ENCODE results near the gene NPNT. TPM values are rescaled to one million over a fixed set of nuclear protein-coding genes. Genes with fewer than 3 reads are reported as not detected.
A peak's percentile ranks its signal among the peaks of the same experiment; 100 is the strongest.

NPNT gene
- total RNA-seq, 1 donor from 2014 or later = 0.14 TPM

GRCh38 chr4:105895583-105896460 is 551 bp downstream of the NPNT start:
- H3K4me1 Mint-ChIP-seq (ENCODE audit: low read depth) = peaks cover 10% of the 10 kb centered on the region
- peak overlapping the region; percentile 62 for H3K27ac Mint-ChIP-seq
- H3K27me3 Mint-ChIP-seq (ENCODE audit: low read depth) = peaks cover 82% of the 10 kb centered on the region
- H3K36me3 Mint-ChIP-seq (ENCODE audit: low read depth) = no peaks in the 10 kb centered on the region
- H3K9me3 Mint-ChIP-seq = no peaks in the 10 kb centered on the region
- no peak for DNase-seq (ENCODE audit: low spot score)
- H3K4me3 Mint-ChIP-seq (ENCODE audit: low read depth) = peak overlapping the region; percentile 77
- intact Hi-C loops (cut with micrococcal nuclease) = loop anchor here (10.0 kb wide), 1 partner anchor 191 kb away; the partner anchor contains the start of genes GSTCD and INTS12

DNA sequence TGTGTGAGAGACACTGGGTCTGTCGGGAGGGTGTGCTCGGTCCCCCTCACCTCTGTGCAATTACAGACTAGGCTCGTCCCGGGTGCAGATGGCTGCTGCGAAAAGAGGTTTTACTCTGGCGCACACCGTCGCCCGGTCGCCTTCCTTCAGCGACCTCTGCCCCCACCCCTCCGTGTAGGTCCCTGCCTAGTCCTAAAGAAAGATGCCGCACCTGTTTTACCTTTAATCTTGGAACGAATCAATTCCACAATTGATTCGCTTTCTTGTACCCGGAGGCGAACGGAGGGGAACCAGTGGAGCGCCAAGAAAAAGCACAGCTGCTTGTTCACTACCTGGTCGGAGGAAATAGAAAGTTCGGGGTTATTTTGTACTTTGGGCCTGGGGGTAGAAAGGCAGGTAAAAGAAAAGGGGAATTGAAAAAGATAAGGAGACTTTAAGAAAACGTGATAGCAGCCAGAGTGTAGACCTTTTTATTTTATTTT is 1.2 kb downstream of the NPNT start:
- H3K4me1 Mint-ChIP-seq (ENCODE audit: low read depth) = peaks cover 10% of the 10 kb centered on the region
- no peak overlapping the region for H3K27ac Mint-ChIP-seq
- H3K36me3 Mint-ChIP-seq (ENCODE audit: low read depth) = no peaks in the 10 kb centered on the region
- H3K9me3 Mint-ChIP-seq = no peaks in the 10 kb centered on the region
- H3K27me3 Mint-ChIP-seq (ENCODE audit: low read depth) = peaks cover 81% of the 10 kb centered on the region
- intact Hi-C loops (cut with micrococcal nuclease) = loop anchor here (10.0 kb wide), 1 partner anchor 192 kb away; the partner anchor contains the start of genes GSTCD and INTS12
- DNase-seq (ENCODE audit: low spot score) = no peak
- peak overlapping the region; percentile 77 for H3K4me3 Mint-ChIP-seq (ENCODE audit: low read depth)

GRCh38 chr4:105896984-105897775 is 1.9 kb downstream of the NPNT start:
- Mint-ChIP-seq H3K4me3 (ENCODE audit: low read depth) (no peak overlapping the region), H3K4me1 (ENCODE audit: low read depth) (peaks cover 10% of the 10 kb centered on the region), H3K36me3 (ENCODE audit: low read depth) (no peaks in the 10 kb centered on the region), H3K27me3 (ENCODE audit: low read depth) (peaks cover 81% of the 10 kb centered on the region), H3K9me3 (no peaks in the 10 kb centered on the region), H3K27ac (no peak overlapping the region)
- no peak for DNase-seq (ENCODE audit: low spot score)
- intact Hi-C loops (cut with micrococcal nuclease) = loop anchor here (10.0 kb wide), 1 partner anchor 192 kb away; the partner anchor contains the start of genes GSTCD and INTS12

DNA sequence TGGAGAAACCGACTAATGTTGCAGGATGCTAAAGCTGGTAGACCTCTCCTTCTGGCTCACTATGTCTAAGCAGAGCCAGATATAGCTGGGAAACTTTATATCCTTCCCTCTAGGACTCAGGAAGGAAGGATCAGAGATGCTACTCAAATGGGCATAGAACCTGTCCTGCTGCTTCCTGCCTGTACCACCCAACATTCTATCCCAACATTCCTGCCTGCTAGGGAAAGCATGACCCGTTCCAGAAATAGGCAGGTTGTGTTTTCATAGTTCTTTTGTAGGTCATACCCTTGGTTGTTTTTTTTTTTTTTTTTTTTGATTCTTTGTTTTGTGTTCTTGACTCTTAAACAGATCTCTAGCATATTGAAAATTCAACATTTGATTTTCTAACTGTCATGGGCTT is 5.3 kb downstream of the NPNT start:
- H3K36me3 Mint-ChIP-seq (ENCODE audit: low read depth) = no peaks in the 10 kb centered on the region
- H3K4me1 Mint-ChIP-seq (ENCODE audit: low read depth) = peaks cover 6% of the 10 kb centered on the region
- intact Hi-C loops (cut with micrococcal nuclease) = no loop called here
- H3K27ac Mint-ChIP-seq = no peak overlapping the region
- no peak overlapping the region for H3K4me3 Mint-ChIP-seq (ENCODE audit: low read depth)
- H3K9me3 Mint-ChIP-seq = no peaks in the 10 kb centered on the region
- no peak for DNase-seq (ENCODE audit: low spot score)
- H3K27me3 Mint-ChIP-seq (ENCODE audit: low read depth) = peaks cover 63% of the 10 kb centered on the region

GRCh38 chr4:105902550-105903262 is 7.4 kb downstream of the NPNT start:
- Mint-ChIP-seq H3K9me3 (no peaks in the 10 kb centered on the region), H3K4me1 (ENCODE audit: low read depth) (no peaks in the 10 kb centered on the region), H3K27ac (no peak overlapping the region), H3K4me3 (ENCODE audit: low read depth) (no peak overlapping the region), H3K36me3 (ENCODE audit: low read depth) (no peaks in the 10 kb centered on the region), H3K27me3 (ENCODE audit: low read depth) (peaks cover 44% of the 10 kb centered on the region)
- intact Hi-C loops (cut with micrococcal nuclease) = no loop called here
- no peak for DNase-seq (ENCODE audit: low spot score)

GRCh38 chr4:105909787-105910281 is 14.6 kb downstream of the NPNT start:
- Mint-ChIP-seq H3K4me3 (ENCODE audit: low read depth) (no peak overlapping the region), H3K36me3 (ENCODE audit: low read depth) (no peaks in the 10 kb centered on the region), H3K27ac (no peak overlapping the region), H3K4me1 (ENCODE audit: low read depth) (no peaks in the 10 kb centered on the region), H3K27me3 (ENCODE audit: low read depth) (peaks cover 1% of the 10 kb centered on the region), H3K9me3 (no peaks in the 10 kb centered on the region)
- DNase-seq (ENCODE audit: low spot score) = no peak
- intact Hi-C loops (cut with micrococcal nuclease) = no loop called here

GRCh38 chr4:105911426-105911825 is 16.2 kb downstream of the NPNT start:
- Mint-ChIP-seq H3K9me3 (no peaks in the 10 kb centered on the region), H3K27ac (no peak overlapping the region), H3K4me3 (ENCODE audit: low read depth) (no peak overlapping the region), H3K4me1 (ENCODE audit: low read depth) (no peaks in the 10 kb centered on the region), H3K36me3 (ENCODE audit: low read depth) (no peaks in the 10 kb centered on the region), H3K27me3 (ENCODE audit: low read depth) (peaks cover 1% of the 10 kb centered on the region)
- DNase-seq (ENCODE audit: low spot score) = no peak
- intact Hi-C loops (cut with micrococcal nuclease) = no loop called here

DNA sequence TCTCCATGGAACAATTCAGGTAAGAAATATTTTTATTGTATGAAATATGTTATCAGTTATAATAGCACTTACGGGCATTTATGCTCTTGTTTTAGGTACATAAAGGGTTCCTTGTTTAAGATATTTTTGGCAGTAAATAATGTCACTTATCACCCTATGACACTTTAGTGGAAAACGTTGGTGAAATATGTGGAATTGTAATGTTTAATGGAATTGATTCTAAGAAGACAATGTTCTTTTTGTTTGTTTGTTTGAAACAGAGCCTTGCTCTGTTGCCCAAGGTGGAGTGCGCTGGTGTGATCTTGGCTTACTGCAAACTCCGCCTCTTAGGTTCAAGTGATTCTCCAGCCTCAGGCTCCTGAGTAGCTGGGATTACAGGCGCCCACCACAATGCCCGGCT is 17.4 kb downstream of the NPNT start:
- H3K4me3 Mint-ChIP-seq (ENCODE audit: low read depth) = no peak overlapping the region
- H3K9me3 Mint-ChIP-seq = no peaks in the 10 kb centered on the region
- H3K4me1 Mint-ChIP-seq (ENCODE audit: low read depth) = no peaks in the 10 kb centered on the region
- no peaks in the 10 kb centered on the region for H3K27me3 Mint-ChIP-seq (ENCODE audit: low read depth)
- no peak for DNase-seq (ENCODE audit: low spot score)
- H3K36me3 Mint-ChIP-seq (ENCODE audit: low read depth) = no peaks in the 10 kb centered on the region
- intact Hi-C loops (cut with micrococcal nuclease) = loop anchor here (2.0 kb wide), 1 partner anchor 42 kb away; no protein-coding TSS in a partner anchor
- H3K27ac Mint-ChIP-seq = no peak overlapping the region

GRCh38 chr4:105917171-105917685 is 22.0 kb downstream of the NPNT start:
- H3K4me1 Mint-ChIP-seq (ENCODE audit: low read depth) = no peaks in the 10 kb centered on the region
- peaks cover 3% of the 10 kb centered on the region for H3K27me3 Mint-ChIP-seq (ENCODE audit: low read depth)
- intact Hi-C loops (cut with micrococcal nuclease) = no loop called here
- no peak for DNase-seq (ENCODE audit: low spot score)
- no peak overlapping the region for H3K4me3 Mint-ChIP-seq (ENCODE audit: low read depth)
- H3K27ac Mint-ChIP-seq = no peak overlapping the region
- no peaks in the 10 kb centered on the region for H3K9me3 Mint-ChIP-seq
- H3K36me3 Mint-ChIP-seq (ENCODE audit: low read depth) = no peaks in the 10 kb centered on the region

DNA sequence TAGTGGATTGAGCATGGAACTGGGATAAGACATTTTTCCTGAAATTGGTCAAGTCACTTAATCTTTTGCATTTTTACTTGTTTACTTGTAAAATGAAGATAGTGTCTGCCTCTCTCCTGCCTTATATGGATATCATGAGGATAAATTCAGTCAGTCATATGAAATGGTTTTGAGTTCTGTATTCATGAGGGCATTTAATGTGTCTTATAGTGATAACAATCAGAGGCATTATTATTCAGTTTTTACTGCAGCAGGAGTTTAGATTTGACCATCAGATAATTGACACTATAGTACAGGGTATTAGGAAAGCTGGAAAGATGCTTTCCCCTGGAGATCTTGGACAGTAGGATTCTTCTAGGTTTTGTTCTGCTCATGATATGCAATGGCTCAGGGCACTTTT is 26.0 kb downstream of the NPNT start:
- H3K4me3 Mint-ChIP-seq (ENCODE audit: low read depth) = no peak overlapping the region
- no peaks in the 10 kb centered on the region for H3K4me1 Mint-ChIP-seq (ENCODE audit: low read depth)
- H3K36me3 Mint-ChIP-seq (ENCODE audit: low read depth) = no peaks in the 10 kb centered on the region
- H3K27me3 Mint-ChIP-seq (ENCODE audit: low read depth) = peaks cover 3% of the 10 kb centered on the region
- H3K27ac Mint-ChIP-seq = no peak overlapping the region
- DNase-seq (ENCODE audit: low spot score) = no peak
- no peaks in the 10 kb centered on the region for H3K9me3 Mint-ChIP-seq
- intact Hi-C loops (cut with micrococcal nuclease) = no loop called here

GRCh38 chr4:105923497-105924238 is 28.4 kb downstream of the NPNT start:
- no peak overlapping the region for H3K4me3 Mint-ChIP-seq (ENCODE audit: low read depth)
- no peak overlapping the region for H3K27ac Mint-ChIP-seq
- intact Hi-C loops (cut with micrococcal nuclease) = no loop called here

More at GRCh38 chr4:105923497-105924238, 28.4 kb downstream of the NPNT start:
- no peaks in the 10 kb centered on the region for H3K9me3 Mint-ChIP-seq
- no peaks in the 10 kb centered on the region for H3K36me3 Mint-ChIP-seq (ENCODE audit: low read depth)
- H3K4me1 Mint-ChIP-seq (ENCODE audit: low read depth) = no peaks in the 10 kb centered on the region
- peaks cover 3% of the 10 kb centered on the region for H3K27me3 Mint-ChIP-seq (ENCODE audit: low read depth)
- no peak for DNase-seq (ENCODE audit: low spot score)
